GM19467 (cell line): ENCODE data around the gene PTPN11.
"Not testable (repeated sequence)": the region's sequence is repeated elsewhere in the genome, so short reads cannot be mapped to it uniquely, and the experiment has no call there.

ENCODE experiments used
- ATAC-seq: cut with Tn5 transposase; IDR thresholded peaks from one replicate; pipeline ENCODE4 v1.9.1; 2021; ENCODE audit warnings: mild to moderate bottlenecking, moderate library complexity; ENCODE audit not compliant: unreplicated experiment

PTPN11 gene

GRCh38 chr12:112513471-112513870 lies 94.7 kb downstream of the PTPN11 start:
- ATAC-seq = no peak

- no peak for ATAC-seq
These were observed 95.7 kb downstream of the PTPN11 start for GRCh38 chr12:112514456-112514855.

GRCh38 chr12:112514926-112515642 lies 96.3 kb downstream of the PTPN11 start:
- ATAC-seq = no peak

GRCh38 chr12:112515868-112516267 lies 97.1 kb downstream of the PTPN11 start:
- ATAC-seq = no peak

- ATAC-seq = no peak
These were observed 99.1 kb downstream of the PTPN11 start for GRCh38 chr12:112517730-112518364.

- no peak for ATAC-seq
These were observed 99.6 kb downstream of the PTPN11 start for GRCh38 chr12:112518365-112518735.

GRCh38 chr12:112519841-112520340 lies 101.1 kb downstream of the PTPN11 start:
- not testable (repeated sequence) for ATAC-seq

- ATAC-seq = no peak
These were observed 105.1 kb downstream of the PTPN11 start for GRCh38 chr12:112523856-112524255.

GRCh38 chr12:112524269-112524668 lies 105.5 kb downstream of the PTPN11 start:
- ATAC-seq = no peak

- no peak for ATAC-seq
These were observed 106.1 kb downstream of the PTPN11 start for GRCh38 chr12:112524676-112525425.

- no peak for ATAC-seq
These were observed 106.7 kb downstream of the PTPN11 start for GRCh38 chr12:112525426-112525809.

- ATAC-seq = no peak
These were observed 108.3 kb downstream of the PTPN11 start for GRCh38 chr12:112527082-112527481.

- ATAC-seq = no peak
These were observed 108.8 kb downstream of the PTPN11 start for GRCh38 chr12:112527501-112527900.

- ATAC-seq = no peak
These were observed 109.8 kb downstream of the PTPN11 start for GRCh38 chr12:112528521-112528920.

- no peak for ATAC-seq
These were observed 112.2 kb downstream of the PTPN11 start for GRCh38 chr12:112530941-112531340.

GRCh38 chr12:112532106-112532505 lies 113.4 kb downstream of the PTPN11 start:
- ATAC-seq = no peak

GRCh38 chr12:112533528-112533927 lies 114.8 kb downstream of the PTPN11 start:
- no peak for ATAC-seq

GRCh38 chr12:112535017-112535416 lies 116.3 kb downstream of the PTPN11 start:
- no peak for ATAC-seq

GRCh38 chr12:112535637-112536366 lies 117.1 kb downstream of the PTPN11 start:
- no peak for ATAC-seq

GRCh38 chr12:112536367-112536730 lies 117.6 kb downstream of the PTPN11 start:
- no peak for ATAC-seq

GRCh38 chr12:112537710-112538396 lies 119.1 kb downstream of the PTPN11 start:
- ATAC-seq = no peak
